GOT3 (cell line): ENCODE measurements around the gene FBXW12.

Source experiments
- DNase-seq: peaks from one replicate; lab custom pipeline; 2025; ENCODE audit warnings: mixed read lengths; lab: John Stamatoyannopoulos, UW

FBXW12 gene

DNA sequence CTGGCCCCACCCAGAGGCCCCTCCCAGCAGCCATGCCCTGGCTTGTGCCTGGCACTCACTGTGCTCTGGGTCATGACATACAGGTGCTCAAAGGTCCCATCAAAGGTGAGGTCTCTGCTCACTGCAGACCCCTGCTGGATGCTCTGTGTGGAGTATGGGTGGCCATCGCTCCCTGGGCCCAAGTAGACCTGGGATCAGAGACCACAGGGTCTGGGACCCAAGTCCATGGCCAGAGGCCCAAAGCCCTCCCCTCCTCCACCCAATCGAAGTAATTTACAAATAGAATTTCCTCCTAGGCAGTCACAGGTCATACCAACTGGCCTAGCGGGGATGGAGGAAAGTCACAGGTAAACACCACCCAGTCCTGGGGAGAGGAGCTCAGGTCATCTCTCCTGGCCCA, 50.3 kb downstream of the FBXW12 start:
- DNase-seq: no peak

DNA sequence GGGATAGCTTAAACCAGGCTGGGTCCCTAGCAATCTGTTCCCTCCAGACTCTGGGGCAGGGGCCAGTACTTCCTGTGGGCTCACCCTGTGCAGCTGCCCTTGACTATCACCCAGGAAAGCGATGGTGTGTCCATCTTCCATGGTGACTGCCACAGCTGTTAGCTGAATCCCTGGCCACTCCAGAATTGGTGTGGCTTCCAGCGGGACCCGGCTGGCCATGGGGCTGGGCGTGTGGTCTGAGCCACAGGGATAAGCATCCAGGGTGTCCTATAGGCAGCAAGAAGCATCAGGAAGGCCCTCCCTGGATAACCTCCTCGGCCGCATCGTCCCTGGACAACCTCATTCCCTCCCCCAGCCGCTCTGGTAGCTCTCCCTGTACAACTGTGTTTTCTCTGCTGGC, 50.7 kb downstream of the FBXW12 start:
- DNase-seq: no peak

DNA sequence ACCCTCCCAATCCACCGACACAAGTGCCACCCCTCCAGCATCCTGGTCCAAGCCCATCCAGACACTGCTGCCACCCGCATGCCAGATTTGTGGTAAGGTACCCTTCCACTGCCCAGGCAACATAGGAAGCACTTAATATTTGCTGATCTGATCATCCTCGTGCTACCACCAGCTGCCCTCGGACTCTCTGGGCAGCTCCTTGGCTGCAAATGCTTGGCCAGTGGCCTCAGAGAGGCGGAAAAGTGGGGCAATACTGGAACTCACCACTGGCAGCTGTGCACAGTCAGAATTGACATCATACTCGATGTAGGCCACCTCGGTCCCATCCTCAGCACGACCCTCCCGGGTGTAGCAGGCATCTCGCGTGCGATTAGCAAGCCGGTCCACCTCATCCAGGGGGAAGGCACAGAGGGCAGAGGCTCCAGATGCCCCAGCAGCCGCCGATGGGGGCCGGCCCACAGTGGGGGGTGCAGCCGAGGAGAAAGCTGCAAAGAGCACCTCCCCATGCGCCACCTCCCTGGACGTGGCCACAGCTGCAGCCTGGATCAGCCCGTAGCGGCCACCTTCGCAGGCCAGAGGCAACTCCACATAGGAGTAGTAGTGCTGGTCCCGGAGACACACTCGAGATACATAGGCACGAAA, 51.3 kb downstream of the FBXW12 start:
- no peak for DNase-seq

DNA sequence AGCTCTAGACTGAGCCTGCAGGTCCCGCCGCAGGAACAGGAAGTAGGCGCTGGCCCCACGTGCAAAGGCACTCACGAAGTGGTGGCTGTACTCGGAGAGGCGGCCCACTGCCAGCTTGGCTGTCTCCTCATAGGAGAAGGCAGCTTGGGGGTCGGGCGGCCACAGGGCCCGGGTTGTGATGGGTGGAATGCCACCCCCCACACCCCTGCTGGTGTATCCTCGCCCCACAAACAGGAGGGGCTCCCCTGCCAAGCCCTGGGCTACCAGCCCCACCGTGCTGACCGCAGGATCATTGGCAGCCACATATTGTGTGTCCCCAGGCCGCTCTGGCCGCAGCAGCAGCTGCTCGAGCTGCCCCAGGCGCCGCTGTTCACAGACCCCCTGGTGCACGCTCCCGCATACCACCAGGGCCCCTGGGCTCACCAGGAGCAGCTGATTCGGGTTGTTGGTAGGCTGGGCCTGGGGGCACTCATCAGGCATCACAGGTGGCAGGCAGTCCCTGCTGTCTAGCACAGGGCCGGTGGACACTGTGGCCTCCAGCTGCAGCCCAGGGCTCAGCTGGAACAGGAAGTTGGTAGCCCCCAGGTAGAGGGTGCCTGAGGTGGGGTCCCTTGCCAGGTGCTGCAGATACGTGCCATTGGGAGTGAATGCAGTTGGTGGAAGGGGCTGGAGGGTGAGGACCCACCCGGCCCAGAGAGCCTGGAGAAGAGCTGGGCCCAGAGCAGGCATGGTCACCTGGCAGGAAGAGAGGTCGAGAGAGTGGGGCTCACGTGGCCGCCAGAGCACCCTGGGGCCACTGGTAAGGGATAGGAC, 52.1 kb downstream of the FBXW12 start:
- no peak for DNase-seq

DNA sequence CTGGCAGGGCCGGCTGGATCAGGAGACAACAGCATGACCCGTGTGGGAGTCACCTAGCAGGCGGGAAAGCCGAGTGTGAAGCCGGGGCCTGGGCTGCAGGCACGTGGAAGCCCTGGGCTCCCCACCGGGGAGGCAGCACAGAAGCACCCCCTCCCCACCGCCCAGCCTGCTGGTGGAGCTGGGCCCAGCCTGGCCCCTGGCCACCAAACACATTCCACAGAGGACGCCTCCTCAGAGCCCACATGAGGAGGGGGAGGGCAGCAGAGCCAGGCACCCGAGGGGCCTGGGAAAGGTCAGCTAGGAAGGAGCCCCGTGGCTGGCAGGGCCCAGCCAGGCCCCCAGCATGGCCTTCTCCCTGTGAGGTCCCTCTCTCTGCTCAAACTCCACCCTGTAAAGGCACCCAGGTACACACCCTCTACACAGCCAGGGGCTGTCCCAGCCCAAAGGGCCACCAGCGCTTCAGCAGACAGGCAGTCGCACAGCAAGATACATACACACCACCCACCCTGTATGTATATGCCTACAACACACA, 53.3 kb downstream of the FBXW12 start:
- DNase-seq: no peak

DNA sequence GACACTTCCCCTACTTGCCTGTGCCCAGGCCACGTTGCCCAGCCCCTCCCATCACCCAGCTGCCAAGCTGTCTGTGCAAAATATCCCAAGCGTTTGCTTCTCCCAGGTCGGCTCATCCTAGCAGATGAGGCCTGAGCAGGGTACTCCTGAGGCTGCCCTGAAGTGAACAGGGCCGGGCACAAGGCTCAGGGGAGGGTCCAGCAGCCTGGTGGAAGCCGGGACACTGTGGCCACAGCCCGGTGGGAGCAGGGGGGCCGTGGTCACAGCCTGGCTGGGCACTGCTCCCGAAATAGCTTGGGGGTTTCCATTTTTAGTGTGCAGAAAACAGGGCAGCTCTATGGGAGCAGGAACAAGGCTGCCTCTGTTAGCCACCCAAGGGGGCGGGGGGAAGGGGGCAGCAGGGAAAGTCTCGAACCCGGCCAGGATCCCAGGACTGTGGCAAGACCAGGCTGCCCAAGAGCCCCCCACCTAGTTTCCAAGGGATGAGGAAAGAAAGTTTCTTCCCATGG, 54.4 kb downstream of the FBXW12 start:
- no peak for DNase-seq

DNA sequence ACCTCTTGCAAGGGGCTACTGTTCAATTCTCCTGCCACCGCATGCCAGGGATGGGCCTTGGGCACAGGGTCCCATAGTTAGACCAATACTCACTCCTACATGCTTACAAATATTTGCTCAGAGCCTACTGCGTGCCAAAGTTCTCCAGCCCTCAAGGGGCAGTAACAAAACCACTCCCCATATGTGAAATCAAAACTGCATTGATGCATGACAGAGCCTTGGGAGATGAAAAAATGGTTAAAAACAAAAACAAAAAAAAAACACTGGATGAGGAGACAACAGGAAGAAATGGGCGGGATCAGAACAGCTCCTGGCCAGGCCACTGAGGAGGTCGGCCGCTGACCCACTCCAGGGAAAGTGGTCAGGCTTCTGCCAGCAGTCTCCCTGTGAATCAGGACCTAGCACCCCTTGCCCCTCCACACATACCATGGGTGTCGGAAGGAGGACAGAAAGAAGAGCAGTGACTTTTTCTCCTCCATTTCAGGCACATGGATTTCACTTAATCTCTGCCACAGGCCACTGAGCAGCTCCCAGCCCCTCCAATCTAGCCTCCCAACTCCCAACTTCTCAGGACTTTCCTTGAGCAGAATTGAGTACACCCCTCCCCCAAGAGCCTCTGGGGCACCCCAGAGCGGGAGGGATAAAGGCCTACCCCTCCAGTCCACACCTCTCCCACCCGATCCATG, 55.1 kb downstream of the FBXW12 start:
- no peak for DNase-seq

DNA sequence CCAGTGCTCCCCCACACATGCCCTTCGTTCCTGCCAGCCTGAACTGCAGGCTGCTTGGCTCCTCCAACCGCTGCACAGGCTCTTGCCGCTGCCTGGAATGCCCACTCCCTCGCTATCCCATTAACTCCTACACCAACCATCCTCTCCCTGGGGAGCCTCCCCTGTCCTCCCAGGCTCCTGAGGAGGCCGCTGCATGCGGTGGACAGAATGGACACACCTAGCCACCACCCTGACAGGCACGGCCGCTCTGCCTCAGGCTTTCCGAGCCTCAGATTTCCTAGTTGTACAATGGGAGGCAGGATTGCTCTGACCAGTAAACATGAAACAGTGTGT, 55.6 kb downstream of the FBXW12 start:
- DNase-seq: no peak

DNA sequence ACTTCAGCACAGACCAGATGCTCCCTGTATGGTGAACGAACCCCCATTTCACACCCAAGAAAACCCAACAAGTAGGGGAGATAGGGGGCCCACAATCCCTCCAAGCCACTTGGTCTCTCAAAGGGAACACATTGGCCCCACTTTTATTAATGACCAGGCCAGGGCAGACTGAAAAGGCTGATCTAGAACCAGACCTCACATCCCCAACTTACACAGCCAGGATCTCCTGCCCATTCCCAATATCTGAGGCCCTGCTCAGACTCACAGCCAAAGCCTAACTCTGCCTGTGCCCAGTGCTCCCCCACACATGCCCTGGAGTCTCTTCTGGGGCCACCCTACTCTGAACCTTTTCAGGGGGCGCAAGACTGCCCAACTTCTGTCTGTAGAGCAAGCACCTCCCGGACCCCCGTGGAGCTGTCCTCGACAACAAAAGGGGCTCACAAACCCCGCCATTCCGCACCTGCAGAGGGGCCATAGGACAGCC, 56.1 kb downstream of the FBXW12 start:
- no peak for DNase-seq

DNA sequence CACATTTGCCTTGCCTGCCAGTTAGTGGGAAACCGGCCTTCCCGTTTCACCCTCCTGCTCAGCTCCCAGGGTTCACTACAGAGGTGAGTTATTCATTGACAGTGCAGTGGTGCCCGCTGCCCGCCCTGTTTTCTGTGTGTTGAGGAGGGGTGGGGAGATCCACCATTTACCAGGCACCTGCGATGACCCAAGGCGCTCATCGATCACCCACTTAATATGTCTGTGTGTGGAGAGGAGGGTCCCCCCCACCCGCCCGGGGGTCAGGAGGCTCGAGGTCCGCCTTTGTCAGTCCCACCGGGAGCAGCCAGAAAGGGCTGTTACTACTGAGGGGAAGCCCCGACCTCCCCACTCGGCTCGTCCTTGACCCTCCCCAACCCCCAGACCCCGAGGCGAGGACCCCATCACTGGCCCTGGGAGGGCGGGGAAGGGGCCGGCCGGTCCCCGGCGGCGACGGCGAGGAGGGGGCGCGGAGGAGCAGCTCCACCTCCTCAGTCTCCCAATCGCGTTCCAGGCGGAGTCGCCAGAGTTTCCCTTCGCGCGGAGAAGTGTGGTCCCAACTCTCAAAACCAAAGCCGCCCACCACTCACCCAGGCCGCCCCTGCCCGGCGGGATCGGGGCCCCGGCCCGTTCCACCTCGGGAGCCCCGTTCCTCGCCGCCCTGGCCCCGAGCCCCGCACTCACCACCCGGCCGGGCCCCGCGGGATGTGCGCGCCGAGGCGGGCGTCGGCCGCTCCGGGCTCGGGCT, 56.7 kb downstream of the FBXW12 start:
- no peak for DNase-seq

DNA sequence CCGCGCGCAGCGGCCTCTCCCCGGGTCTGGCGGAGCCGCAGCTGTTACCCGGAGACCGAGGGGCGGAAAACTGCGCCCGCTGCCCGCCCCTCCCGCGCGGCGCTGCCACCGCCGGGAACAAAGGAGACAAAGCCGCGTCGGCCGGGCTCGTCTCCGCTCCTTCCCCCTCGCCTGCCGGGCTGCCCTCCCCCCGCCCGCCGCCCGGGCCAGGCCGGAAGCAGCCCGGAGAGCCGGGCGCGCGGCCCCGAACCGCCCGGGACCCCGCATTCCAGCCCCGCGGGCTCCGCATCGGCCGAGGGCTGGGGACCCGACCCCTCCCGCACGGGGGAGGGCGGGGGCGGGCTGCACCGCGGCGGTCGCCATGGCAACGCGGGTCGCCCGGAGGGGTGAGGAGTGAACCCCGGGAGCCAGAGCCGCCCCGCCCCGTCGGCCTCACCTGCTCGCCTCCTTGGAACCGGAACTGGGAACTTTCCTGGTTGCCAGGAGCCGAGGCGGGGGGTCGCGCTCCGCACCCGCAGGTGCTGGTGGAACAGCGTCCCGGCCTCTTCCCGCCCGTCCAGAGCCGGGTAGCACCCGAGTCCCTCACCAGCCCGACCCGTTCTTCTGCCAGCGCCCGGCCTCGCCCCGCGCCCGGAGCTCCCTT, 57.4 kb downstream of the FBXW12 start:
- DNase-seq: no peak

DNA sequence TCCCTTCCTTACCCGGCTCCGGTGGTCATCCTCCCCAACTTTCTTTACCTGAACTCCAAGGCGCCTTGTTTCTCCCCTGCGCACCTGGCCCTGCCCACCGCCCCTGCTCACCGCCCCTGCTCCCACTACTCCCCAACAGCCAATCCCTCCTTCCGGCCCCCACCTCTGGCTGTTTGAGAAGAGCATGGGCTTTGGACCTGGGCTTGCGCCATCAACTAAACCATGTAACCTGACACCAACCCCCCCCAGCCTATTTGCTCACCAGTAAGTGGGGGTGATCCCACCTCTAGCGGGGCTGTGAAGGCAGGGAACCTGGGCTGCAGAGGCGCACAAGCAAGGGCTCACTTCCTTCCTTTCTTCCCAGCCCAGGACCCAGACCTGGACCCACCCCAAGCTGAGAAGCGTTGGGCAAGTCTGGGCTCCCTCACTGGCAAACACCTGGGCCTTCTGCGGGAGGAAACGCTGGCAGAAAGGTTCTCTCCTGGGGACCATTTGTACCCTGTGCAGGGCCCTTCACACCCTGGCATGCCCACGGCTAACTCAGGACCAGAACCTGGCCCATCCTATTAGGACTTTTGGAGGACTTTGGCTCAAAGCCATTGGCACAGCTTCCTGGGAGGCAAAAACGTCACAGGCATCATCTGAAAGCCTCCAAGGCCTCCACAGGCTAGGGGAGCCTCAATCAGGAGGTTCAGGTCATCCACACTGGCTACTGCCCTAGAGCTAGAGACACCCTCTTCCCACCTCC, 58.1 kb downstream of the FBXW12 start, which contains the start of gene PLXNB1:
Gene PLXNB1, minus strand, starts transcription at position 127 of the 748 bp plus-strand sequence. CDS start 5,475 bp downstream, outside the sequence.
- DNase-seq: no peak

DNA sequence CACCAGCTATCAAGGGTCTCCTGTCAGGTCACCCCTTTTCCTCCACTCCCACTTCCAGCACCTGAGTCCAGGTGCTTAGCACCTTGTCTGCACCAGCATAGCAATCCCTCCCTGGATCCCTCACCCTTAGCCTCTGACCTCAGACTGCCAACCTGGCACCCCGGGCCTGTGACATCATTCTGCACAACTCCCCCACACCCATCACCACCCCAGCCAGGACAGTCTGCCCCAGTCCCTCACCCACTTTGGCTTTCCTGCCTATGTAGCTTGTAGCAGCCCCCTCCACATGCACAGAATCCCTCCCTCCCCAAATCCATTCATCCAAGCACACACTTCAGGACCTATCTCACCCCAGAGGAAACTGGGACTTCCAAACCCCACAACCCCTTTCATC, 58.7 kb downstream of the FBXW12 start:
- no peak for DNase-seq

DNA sequence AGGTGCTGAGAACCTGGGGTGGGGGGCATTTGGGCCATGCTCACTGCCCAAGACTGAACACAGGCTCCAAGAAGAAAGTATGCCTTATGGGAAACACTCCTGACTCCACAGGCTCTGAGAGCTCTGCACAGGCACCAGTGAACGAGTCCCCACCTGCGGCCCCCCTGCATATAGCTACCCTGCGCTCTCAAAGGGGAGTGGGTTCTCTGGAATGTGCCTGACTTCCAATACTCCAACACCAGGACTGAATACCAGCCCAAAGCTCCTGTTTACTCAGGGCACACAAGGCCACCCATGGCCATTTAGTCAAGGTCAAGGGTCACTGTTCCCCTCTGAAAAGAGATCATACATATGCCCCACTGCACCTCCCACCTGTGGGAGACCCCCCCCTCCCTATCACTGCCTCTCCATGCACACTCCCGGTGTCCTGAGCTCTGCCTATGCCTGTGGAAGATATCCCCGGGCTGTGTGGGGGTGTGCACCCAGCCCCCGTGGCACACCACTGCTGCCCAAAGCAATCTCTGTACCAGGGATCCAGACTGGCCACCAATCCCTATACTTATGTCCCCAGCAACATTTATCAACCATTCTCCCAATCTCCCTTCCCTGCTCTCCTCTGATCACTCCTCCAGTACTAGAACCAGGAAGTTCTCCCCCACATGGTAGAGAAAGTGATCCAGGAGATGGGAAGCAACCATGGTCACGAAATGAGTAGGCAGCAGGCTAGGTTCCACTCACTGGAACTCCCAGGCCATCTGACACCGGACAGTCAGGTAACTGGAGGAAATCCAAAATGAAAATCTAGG, 59.4 kb downstream of the FBXW12 start:
- no peak for DNase-seq

DNA sequence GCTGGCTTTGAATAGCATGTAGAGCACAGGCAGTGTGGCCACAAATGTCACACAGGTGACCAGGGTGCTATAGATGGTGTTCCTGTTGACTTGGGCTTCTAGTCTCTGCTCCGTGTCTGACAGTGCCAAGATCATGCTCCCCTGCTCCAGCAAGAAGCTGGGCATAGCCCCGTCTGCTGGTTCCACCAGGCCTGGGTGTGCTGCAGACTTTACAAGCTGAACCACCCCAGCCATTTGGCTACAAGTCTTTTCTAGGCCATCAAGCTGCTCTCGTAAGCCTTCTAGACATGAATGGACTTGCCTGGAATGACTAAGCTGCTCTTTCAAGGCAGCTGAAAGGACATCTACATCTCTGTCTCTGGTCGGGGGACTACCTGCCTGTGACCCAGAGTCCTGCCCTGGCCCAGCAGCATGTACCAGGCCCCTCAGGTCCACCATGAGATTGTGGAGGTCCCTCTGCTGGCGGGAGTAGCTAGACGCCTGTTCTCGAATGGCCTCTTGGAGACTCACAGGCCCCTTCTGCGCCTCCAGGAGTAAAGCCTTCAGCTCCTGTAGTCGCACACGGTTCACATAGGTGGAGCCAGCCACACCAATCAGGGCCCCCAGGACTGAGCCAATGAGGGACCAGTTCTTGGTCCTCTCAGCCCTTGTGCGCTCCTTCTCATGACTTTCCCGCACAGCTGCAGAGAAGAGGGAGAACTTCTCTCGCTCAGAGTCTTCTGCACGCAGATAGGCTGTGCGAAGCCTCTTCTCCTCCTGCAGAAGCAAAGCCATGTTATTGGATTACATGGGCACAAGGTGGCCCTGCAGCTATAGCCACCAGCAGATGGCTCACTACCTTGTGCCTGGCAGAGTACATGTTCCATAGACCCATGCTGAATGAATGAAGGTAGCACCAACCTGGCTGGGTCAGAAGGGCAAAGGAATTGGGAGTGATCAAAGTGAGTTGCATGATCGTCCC, 60.7 kb downstream of the FBXW12 start:
- no peak for DNase-seq

DNA sequence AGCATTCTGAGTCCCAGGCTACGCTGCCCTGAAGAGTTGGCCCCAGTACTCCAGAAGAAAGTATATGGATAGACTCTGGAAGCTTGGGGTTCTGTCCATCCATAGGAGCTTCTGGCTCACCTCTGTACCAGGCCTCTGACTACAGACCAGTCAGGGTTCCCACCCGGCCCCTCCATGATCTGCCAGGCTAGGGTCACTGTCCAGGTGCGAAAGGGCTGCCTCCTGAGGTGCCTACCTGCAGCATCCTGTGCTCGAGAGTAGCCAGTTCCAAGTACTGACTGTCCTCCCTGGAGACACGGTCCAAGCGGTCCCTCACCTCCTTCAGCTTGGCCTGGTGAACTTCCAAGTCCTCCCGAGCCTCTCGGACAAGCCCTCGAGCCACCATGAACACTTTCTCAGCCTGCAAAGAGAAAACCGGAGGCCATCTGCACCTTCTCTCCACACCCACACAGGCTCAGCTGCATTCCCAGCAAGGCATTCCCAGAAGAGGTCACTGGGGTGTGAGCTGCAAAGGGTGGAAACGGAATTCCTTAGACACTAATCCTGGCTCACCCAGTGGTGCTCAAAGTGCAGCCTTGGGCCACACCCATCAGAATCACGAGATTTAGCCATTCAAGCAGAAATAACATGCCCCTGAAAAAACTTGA, 61.6 kb downstream of the FBXW12 start:
- no peak for DNase-seq

DNA sequence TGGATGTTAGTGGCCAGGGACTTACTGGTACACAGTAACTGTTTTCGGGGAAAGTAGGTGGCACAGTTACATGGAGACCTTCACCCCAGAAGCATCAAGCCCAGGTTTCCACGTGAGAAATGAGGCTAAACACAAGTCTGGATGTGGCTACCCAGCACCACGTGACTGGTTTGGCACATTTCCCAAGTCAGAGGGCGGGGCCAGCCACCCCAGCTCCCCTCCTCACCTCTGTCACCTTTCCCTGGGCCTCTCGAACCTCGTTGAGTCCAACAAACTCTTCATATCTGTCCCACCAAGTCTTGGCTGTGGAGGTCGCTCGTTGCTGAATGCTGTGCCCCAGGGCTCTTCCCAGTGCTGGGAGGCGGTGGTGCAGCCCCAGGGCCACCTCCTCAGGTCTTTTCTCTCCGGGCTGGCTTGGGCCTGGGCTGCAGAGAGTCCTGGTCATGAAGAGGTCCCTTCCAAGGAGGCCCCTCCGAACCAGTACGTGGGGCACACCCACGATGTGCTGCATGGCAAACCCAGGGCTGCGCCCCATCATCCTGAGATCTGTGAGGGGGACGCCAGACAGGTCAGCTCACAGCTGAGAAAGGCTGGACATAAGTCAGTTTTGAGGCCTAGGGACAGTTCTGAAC, 62.7 kb downstream of the FBXW12 start:
- no peak for DNase-seq

DNA sequence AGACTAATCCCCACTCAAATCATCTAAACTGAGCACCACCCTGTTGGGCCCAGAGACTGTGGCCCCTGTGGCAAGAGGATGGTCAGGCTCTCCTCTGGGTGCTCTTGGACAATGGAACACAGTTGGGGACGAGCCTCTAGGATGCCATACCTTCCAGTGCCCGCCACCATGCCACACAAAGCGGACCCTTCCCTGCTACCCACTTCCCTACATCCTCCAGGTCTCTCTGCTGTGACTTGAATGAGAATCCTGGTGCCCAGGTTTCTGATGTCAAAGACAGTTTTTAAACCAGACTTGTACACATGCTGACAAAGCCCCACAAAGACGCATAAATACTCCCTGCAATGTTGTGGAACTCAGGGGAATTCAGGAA, 63.2 kb downstream of the FBXW12 start:
- no peak for DNase-seq
